ELR (cell line): ENCODE data around the gene RAB40C.
A peak's percentile ranks its signal among the peaks of the same experiment; 100 is the strongest.

Source experiments
- DNase-seq: peaks from one replicate; pipeline ENCODE4 v3.0.0-alpha.2; 2015; ENCODE audit warnings: low read depth

Gene RAB40C

DNA sequence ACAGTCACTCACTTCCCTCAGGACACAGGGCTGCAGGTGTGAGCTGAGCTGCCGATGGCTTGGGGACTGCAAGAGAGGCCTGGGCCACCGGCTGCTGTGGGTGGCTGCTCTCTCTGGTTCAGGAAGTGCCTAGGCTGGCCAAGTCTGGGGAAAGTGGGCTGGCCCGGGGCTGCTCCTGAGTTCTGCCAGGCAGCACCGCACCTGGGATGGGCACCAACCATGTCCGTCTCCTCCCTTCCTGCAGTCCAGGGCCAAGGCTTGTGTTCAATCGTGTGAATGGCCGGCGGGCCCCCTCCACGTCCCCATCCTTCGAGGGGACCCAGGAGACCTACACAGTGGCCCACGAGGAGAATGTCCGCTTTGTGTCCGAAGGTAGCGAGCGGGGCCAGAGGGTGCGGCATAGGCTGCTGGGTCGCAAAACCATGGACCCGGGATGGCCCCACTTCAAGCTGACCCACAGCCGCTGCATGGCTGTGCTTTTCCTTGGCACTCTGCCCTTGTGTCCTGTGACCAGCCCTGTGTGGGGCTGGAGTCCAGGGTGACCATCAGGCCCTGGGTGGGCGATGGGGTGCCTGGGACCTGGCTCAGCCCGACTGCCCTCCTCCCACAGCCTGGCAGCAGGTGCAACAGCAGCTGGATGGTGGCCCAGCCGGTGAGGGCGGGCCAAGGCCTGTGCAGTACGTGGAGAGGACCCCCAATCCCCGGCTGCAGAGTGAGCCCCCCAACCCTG, 57.5 kb downstream of the RAB40C start:
- DNase-seq: no peak

- peak; percentile 38 for DNase-seq
Measured at GRCh38 chr16:648071-648780, 58.4 kb downstream of the RAB40C start.

DNA sequence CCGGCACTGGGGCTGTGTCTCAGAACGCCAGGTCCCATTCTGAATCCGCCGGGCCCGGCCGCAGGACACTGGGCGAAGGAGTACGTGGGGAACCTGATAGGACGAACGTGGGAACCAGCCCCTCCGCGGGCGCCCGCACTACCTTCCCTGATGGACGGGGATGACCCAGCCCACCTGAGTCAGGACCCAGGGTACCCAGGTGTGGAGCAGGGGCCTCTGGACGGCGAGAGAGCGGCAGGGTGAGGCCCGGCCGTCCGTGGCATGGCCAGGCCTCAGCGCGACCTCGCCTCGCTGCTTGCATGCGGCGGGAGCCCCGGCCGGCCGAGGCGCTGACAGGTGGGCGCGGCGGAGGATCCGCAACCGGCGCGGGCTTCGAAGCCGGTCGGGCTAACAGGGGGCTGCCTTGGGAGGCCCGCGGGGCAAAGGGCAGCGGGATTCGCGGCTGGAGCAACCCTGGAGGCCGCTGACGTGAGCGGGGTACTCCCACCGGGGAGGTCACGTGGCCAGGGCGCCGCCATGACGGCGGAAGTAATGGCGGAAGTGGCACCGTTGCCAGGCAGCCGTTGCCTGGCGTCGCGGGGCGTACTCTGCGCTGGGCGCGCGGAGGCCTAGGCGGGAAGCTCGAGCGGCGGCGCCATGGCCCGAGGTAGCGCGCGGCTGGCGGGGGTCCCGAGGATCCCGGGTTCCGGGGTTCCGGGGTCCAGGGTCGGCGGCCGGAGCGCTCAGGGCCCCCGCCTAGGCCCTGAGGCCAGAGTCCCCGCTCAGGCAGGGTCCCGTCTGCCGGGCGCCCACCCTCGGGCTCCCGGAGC, 59.1 kb downstream of the RAB40C start, which contains the start of gene WDR90:
WDR90 (plus strand) TSS at position 585 of the 809 bp plus-strand sequence; CDS start at position 637, 52 bp downstream.
- DNase-seq: peak; percentile 92

DNA sequence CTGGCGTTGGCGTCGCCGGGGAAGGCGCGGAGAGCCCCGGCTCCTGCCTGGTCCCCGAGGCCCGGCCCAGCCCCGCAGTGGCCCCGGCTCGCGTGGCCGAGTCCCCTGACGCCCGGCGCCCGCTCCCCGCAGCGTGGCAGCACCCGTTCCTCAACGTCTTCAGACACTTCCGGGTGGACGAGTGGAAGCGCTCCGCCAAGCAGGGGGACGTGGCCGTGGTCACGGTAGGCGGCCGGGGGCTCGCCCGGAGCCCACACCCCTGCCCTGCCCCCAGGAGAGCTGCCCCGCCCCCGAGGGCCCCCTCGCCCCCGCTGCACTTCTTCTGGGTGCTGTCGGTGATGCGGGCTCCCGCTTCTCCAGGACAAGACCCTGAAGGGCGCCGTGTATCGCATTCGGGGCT, 59.8 kb downstream of the RAB40C start:
- peak; percentile 45 for DNase-seq

DNA sequence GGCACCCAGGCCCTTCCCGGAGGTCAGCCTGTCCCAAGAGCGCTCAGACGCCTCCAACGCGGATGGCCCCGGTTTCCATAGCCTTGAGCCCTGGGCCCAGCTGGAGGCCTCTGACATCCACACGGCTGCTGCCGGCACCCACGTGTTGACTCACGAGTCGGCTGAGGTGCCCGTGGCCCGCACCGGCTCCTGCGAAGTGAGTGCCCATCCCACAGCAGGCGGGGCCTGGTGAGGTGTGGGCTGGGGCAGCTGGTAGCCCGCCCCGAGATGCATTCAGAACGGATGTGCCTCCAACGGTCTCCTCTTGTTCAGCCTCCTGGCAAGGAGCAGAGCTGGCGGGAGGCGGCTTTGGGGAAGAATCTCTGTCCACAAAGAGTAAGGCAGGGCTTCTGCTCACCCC, 62.0 kb downstream of the RAB40C start:
- DNase-seq: no peak

DNA sequence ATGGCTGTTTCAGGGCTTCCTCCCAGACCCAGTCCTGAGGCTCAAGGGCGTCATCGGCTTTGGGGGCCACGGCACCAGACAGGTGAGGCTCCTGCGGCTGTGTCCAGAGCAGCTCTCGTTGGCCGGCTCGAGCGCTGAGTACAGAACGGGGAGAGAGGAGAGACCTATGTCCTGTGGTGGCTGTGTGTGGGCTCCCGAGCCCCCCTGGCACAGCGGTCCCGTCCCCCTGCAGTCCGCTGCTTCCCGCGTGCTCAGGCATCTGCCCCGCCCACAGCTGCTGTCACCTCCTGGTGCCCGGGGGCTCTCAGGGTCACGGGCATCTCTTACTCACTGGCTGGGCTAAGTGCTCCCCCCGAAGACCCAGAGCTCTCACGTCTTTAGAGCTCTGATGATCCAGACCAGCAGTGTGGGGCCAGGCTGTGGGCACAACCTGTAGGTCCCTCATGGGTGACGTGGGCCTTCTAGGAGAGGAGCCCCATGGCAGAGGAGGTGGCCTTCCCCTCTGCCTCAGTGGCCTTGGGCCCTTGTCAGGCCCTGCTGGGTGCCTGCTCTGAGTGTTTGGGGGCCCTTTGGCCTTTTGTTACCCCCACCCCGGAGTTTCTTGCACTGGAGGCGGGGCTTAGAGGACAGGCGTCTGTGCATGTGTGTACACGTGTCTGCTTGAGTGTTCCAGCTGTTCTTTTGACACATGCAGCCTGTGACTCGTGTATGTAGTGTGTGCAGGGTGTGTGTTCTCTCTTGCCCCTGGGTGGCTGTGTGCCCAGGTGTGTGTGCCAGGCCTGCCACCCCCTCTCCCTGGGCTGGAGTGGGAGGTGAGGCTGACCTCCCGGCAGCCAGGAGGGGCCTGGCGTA, 62.8 kb downstream of the RAB40C start:
- DNase-seq: no peak

DNA sequence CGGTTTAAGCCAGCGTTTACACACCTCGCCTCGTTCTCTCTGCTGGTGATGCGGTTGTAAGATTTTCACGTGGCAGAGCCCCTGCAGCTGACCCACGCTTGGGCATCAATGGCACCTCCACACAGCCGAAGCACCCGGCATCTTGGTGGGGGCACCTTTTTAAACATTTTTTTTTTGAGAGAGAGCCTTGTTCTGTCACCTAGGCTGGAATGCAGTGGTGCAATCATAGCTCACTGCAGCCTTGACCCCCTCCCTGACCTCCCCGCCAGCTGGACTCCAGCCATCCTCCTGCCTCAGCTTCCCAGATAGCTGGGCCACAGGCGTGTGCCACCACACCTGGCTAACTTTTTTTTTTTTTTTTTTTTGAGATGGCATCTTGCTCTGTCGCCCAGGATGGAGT, 64.2 kb downstream of the RAB40C start:
- no peak for DNase-seq

DNA sequence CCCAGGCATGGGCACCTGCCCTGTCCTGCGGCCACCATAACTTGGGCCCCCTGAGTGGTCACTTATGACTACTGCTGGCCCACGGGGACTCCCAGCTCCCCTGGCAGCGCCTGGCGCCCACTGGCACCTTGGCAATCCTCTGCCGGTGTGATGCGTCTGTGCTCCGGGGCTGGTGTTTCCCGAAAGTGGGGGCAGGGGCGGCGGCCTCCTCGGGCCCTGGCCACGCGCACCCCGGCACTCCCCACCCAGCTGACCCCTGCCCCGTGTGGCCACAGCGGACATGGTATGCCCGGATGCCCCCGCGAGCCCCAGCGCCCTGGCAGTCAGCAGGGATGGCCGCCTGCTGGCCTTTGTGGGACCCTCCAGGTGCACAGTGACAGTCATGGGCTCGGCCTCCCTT, 67.6 kb downstream of the RAB40C start:
- no peak for DNase-seq

DNA sequence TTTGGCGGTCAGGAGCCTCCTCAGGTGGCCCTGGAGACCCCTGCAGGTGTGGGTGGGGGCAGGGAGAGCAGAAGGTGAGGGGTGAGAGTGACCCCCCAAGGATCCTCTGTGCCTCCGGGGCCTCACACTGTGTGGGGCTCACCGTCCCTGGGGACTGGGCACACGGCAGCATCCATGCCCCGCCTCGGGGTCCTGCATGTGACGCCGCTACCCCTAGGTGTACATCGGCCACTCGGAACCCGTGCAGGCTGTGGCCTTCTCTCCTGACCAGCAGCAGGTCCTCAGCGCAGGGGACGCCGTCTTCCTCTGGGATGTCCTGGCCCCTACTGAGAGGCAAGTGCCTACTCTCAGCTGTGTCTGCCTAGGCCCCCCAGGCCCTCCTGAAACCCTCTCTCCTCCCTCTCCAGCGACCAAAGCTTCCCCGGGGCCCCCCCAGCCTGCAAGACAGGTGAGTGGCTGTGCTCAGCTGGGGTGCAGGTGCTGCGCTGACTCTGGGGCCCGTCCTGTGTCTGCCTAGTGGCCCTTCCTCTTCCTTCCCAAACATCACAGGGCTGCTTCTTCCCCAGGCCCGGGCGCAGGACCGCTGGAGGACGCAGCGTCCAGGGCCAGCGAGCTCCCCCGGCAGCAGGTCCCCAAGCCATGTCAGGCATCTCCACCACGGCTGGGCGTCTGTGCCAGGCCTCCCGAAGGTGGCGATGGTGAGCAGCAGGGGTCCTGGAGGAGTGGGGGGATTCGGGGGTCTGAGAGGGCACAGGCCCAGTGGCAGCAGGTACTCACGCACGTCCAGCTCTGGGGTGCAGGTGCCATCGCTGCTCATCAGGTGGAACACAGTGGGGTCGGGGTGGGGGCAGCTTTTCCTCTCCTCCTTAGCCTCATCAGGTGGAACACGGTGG, 69.1 kb downstream of the RAB40C start:
- no peak for DNase-seq

DNA sequence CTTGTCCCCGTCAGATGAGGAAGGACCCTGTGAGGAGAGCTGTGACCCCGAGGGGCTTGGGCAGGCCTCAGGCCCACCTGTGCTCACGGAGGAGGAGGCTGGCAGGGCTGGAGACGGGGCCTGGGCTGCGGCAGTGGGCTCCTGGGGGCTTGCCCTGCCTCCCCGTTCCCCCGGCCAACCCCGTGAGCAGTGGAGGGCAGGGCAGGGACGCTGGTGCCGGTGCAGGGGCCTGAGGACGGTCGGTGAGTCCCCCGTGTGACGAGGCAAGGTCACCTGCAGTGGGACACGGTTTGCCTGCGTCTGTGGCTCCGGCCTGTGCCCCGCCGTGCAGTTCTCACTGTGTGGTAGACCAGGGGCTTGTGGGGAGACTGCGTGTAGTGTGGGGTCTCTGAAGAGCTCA, 69.8 kb downstream of the RAB40C start:
- DNase-seq: no peak

- DNase-seq: no peak
Measured at GRCh38 chr16:660132-660458, 70.2 kb downstream of the RAB40C start.

GRCh38 chr16:660459-661183, 70.8 kb downstream of the RAB40C start:
- peak; percentile 88 for DNase-seq

DNA sequence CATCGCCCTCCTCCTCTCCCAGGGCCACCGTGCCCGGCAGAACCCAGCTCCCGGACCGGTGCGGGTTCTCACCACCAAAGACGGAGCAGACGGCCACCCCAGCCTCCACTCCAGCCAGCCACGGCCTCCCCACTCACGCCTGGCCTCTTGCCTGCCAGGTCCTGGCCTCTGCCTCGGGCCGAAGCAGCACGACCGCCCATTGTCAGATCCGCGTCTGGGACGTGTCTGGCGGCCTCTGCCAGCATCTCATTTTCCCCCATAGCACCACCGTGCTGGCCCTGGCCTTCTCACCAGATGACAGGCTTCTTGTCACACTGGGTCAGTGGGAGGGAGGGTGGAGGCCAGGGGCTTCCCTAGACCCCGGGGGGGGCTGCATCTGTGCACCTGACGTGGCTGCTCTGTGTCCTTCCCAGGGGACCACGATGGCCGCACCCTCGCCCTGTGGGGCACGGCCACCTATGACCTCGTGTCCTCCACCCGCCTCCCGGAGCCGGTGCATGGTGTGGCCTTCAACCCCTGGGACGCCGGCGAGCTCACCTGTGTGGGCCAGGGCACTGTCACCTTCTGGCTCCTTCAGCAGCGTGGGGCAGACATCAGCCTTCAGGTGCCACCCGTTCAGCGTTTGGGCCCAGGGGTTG, 71.4 kb downstream of the RAB40C start:
- DNase-seq: no peak

GRCh38 chr16:662095-662494, 72.2 kb downstream of the RAB40C start:
- DNase-seq: no peak

DNA sequence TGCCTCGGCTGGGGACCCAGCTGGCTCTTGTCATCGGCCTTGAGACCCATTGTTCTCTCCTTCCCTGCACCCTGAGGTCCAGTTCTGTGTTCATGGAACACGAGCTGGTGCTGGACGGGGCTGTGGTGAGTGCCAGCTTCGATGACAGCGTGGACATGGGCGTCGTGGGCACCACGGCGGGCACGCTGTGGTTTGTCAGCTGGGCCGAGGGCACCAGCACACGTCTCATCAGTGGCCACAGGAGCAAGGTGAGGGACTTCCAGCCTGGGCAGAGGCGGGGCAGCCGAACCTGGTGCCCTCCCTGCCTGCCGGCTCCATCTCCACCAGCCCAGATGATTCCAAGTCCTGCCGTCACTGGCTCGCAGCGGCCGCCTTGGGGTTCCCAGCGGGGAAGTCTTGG, 72.7 kb downstream of the RAB40C start:
- no peak for DNase-seq

- no peak for DNase-seq
Measured at GRCh38 chr16:666572-666971, 76.7 kb downstream of the RAB40C start.

DNA sequence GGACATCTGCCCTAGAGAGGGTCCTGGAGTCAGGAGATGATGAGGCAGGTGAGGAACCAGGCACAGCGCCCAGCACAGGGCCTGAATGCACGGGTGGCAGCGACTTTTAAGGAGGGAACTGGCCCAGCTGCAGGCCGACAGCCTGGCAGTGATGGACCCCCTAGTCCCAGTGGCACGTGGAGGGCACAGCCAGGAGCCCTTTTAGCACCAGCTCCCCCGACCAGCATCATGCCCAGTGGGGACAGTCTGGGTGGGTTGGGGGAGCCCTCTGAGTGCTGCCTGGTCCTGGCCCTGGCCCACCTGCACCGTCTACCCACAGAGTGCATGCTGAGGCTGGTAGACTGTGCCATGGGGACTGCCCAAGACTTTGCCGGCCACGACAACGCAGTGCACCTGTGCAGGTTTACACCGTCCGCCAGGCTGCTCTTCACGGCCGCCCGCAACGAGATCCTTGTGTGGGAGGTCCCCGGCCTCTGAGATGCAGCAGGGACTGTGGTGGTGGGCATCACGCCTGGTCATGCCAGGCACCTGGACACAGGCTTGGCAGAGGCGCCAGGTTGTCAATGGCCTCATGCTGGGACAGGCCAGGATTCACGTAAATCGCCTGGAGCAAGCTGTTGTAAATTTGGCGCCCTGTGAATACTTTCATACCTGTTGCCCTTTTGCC, 77.4 kb downstream of the RAB40C start:
- no peak for DNase-seq

DNA sequence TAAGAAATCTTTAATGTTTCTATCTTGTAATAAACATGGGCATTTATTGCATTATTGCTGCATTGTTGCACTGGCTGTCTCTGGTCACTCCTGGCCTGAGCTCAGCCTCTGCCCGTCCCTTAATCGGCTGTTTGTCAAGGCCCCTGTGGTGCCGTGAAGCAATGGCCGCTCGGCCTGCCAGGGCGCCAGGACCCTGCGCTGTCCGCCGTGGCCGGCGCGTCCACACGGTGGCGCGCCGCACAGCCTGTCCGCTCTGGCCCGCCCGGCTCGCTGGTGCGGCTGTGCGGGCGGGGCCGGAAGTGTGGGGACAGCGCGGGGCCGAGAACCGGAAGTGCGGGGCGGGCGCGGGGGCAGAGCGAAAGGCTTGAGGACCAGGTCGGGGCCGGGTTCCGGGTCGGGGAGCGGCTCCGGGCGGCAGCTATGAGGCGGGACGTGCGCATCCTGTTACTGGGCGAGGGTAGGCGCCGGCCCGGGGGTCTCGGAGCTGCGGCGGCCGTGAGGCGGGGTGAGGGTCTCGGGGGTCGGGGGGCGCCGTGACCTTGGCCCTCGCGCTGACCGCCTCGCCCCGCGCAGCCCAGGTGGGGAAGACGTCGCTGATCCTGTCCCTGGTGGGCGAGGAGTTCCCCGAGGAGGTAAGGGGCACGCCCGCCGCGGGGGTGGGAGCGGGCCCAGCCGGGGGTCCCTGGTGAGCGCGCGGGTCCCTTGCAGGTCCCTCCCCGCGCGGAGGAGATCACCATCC, 78.1 kb downstream of the RAB40C start, which contains the start of gene RHOT2:
RHOT2 (plus strand) TSS at position 353 of the 739 bp plus-strand sequence; CDS start at position 421, 68 bp downstream.
- DNase-seq: peak; percentile 93
